AG09319 (cell line): ENCODE measurements around the gene ZNF236.

ENCODE experiments used
- DNase-seq: peaks from one replicate; pipeline ENCODE4 v3.0.0-alpha.2; 2010; ENCODE audit warnings: low read depth; ENCODE audit errors: extremely low read depth
- CTCF ChIP-seq: IDR thresholded peaks from 2 replicates; pipeline ENCODE4 v1.5.1; 2011; ENCODE audit warnings: low read depth, mild to moderate bottlenecking, inconsistent platforms, low read length, moderate library complexity

The ZNF236 gene

DNA sequence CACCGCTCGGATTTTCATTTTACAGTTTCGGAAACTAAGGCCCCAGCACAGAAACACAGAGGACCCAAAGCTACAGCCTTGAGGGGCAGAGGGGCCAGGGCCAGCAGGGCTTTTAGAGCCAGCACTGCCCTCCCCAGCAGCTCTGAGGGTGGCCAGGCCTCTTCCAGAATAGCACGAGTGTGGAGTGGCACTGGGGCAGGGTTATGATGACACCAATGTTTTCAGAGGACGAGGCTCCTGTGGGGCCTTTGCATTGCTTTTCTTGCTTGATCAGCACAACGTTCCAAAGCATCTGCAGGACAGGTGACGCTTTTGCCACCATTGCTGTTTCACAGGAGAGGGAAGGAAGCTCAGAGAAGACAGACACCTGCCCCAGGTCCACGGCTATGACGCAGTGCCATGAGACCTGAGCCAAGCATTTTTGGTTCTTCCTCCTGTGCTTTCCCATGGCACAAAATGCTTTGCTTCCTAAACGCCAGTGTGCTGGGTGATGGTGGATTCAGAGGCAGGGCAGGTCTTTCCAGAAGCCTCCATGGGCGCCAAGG lies 183.4 kb downstream of the ZNF236 start:
- DNase-seq = no peak

DNA sequence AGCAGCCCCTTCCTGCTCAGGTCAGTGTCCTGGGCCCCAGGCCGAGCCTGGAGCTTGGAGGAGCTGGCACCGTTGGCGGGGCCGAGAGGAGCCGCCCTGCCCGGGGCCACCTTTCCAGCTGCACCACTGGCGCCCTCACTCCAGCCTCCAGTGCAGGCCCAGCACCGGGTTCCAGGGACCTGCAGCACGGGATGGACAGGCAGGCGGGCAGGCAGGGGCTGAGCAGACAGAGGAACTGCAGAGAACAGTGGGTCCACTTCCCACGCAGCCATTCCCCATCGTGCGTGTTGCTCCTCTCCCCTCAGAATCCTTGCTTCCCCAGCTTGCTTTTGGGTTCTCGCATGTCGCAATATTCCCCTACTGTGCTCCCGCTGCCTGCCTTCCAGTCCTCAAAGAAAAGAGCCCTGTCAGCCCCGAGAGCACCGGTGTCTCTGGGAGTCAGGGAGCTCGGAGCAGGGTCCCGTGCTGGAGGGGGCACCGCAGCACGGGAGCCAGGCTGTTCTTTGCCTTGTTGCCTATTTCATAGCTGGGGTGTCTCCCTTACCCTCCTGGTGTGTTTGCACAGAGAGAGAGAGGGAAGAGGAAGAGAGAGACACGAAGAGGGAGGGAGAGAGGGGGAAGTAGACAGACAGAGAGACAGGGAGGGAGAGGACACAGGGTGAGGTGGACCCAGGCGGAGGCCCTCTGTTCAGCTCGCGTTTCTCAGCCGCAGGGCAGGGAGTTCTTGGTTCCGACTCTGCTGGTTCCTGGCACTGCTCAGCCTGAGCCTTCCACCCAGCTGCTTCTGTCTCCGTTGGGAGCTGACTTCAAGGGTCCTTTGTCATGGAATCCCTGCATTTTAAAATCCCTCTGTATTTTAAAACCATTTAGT lies 184.2 kb downstream of the ZNF236 start:
- DNase-seq = no peak
- TF ChIP-seq CTCF = no peak

More for the DNA sequence above, 183.4 kb downstream of the ZNF236 start:
- no peak for TF ChIP-seq CTCF

DNA sequence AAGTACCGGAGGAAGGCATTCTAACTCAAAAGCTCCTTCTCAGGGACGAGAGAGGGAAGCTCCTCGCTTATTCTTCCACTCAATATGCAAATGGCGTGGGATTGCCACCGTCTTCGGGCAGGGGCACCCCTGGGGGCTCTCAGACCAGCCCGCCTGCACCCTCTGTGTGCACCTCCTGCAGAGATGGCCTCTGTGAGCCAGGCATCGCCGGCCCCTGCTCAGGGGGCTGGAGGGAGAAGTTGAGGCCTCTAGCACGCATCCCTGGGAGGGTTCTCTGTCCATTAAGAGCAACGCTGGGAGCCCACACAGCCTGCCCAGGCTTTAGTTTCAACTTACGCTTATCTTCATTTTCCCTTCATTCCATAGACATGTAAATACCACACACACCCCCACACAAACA lies 184.9 kb downstream of the ZNF236 start:
- TF ChIP-seq CTCF = no peak
- DNase-seq = no peak

GRCh38 chr18:77008006-77008405 lies 185.6 kb downstream of the ZNF236 start:
- no peak for TF ChIP-seq CTCF
- DNase-seq = no peak

DNA sequence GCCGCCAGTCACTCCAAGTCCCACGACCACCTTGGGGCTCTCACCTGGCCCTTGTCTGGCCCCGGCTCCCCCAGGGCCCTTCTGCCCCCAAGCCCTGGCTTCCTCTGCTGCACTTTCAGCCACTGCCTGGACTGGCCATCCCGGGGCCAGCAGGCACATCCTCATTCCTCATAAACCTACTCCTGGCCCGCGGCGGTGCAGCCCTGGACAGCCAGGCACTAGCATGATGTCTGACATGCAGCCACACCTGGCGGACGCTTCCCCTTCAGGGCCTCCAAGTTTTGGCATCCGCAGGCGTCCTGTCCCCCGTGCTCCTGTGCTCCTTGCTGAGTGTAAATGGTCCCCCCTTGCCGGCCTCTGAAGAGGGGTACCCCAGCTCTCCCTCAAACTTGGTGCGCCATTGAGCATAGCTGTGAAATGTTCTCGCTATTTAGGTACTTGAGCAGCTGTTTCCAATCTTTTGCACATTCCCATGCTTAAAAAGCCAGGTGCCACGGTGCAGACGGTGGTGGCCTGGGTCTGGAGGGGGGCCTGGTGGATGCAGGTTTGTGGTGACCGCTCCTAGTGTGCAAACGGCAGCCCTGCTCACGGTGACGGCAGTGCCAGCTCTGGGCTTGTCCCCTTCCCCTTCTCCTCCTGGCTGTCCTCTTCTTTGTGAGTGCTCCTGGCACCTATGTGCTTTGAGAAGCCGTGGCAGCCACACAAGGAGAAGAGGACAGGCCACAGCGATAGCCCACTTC lies 186.4 kb downstream of the ZNF236 start:
- no peak for TF ChIP-seq CTCF
- DNase-seq = no peak

GRCh38 chr18:77009675-77010074 lies 187.3 kb downstream of the ZNF236 start:
- no peak for TF ChIP-seq CTCF
- DNase-seq = no peak

DNA sequence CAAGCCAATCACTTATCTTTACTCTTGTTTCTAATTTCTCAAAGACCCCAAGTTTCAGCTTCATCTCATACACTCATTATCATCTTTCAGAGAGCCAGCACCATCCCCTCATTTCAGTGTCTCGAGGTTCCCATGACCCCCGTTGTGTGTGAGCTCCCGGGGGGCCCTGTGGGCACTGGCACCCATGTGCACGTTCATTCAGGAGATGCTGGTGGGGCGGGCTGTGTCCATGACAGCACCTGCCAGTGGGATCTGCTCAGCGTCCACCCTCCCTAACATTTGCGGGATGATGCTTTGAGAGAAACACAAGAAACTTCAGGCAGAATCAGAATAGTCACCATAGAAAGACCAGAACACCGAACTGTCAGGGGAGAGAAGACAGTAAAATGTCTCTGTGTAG lies 189.8 kb downstream of the ZNF236 start:
- DNase-seq = no peak
- no peak for TF ChIP-seq CTCF
